RKO (cell line): ENCODE measurements around the gene SWT1.
"Not testable (repeated sequence)": the region's sequence is repeated elsewhere in the genome, so short reads cannot be mapped to it uniquely, and the experiment has no call there.

Experiments used
- DNase-seq: peaks from one replicate; pipeline ENCODE4 v3.0.0-alpha.2; 2016; ENCODE audit warnings: low spot score

Gene SWT1

DNA sequence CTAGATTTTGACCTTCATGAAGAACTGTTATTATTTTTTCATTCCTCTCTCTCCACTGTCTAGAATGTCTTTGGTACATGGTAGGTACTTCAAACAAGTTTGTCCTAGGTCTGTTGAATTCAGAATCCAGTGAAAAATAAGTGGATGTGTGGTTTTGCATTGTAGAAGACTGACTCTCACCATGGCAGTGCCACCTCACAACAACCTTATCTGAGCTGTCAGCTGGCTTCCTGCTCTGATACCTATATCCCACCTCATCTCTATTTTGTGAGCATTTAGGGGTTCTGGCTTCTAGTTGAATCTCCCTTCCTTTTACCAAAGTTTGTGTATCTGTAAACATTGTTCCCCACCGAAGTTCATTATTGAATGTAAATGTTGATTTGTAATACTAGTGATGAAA lies 9.1 kb downstream of the SWT1 start:
- DNase-seq = no peak

DNA sequence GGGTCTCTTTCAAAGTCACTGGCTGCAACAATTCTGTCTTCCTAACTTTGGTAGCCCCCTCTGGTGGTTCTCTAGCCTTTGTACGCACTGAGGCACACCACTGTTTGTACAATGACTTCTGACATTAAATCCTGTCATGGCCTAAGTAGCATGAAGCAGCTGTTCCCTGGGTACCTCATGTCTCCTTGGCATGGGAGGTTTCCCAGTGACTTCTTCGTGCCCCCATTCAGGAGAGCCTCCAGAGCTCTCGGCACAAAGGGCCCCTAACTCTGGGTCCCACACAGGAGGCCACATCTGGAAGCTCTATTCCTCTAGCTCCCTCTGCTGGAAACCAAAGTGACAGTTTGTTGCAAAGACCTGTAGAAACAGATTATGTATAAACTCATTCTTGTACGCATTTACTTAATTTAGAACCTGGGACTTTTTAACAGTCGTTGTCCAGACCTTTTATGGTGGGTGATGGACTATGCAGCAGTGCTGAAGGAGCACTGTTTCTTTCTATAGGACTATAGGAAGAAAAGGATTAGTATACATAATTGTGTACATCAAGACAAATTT lies 13.4 kb downstream of the SWT1 start:
- peak; percentile 72 for DNase-seq

DNA sequence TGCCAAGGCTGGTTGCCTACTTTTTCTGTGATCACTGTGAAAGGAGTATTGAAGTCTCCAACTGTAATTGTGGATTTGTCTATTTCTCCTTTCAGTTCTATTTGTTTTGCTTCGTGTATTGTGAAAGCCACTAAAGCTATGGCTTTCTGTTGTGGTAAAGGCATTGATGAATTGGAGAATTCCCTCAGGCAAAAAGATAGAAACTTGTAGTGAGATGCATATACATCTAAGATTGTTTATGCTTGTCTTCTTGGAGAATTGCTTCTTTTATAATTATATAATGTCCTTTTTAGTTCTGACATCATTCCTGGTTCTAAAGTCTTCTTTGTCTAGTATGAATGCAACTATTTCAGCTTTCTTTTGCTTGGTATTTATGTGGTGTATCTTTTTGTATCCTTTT lies 36.8 kb downstream of the SWT1 start:
- no peak for DNase-seq

DNA sequence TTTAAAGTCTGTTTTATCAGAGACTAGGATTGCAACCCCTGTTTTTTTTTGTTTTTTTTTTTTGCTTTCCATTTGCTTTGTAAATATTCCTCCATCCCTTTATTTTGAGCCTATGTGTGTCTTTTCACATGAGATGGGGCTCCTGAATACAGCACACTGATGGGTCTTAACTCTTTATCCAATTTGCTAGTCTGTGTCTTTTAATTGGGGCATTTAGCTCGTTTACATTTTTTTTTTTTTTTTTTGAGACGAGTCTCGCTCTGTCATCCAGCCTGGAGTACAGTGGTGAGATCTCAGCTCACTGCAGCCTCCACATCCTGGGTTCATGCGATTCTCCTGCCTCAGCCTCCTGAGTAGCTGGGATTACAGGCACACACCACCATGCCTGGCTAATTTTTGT lies 41.7 kb downstream of the SWT1 start:
- not testable (repeated sequence) for DNase-seq

DNA sequence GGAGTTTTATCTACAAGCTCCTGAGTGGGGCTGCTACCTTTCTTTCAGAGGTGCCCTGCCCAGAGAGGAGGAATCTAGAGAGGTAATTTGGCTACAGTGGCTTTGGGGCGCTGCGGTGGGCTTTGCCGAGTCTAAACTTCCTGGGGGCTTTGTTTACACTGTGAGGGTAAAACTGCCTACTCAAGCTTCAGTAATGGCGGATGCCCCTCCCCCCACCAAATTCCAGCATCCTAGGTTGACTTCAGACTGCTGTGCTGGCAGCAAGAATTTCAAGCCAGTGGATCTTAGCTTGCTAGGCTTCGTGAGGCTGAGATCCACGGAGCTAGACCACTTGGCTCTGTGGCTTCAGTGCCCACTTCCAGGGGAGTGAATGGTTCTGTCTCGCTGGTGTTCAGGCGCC lies 43.9 kb downstream of the SWT1 start:
- no peak for DNase-seq

DNA sequence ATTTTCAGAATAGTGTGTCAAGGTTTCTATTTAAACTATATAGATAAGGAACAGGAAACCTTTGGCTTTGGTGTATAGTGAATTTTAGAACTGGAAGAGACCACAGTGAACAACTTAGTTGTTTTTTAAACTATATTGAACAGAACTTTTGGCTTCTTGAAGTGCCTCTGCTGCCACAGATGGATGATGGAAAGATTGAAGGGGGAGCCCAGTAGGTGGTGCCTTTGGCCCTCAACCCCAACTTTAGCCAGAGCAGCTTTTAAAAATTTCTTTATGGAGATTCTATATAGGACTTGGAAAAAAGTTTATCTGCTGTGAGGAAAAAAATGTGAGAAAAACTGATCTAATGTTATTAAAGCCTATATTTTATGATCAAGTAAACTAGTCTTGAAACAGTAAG lies 50.2 kb downstream of the SWT1 start:
- DNase-seq = no peak

DNA sequence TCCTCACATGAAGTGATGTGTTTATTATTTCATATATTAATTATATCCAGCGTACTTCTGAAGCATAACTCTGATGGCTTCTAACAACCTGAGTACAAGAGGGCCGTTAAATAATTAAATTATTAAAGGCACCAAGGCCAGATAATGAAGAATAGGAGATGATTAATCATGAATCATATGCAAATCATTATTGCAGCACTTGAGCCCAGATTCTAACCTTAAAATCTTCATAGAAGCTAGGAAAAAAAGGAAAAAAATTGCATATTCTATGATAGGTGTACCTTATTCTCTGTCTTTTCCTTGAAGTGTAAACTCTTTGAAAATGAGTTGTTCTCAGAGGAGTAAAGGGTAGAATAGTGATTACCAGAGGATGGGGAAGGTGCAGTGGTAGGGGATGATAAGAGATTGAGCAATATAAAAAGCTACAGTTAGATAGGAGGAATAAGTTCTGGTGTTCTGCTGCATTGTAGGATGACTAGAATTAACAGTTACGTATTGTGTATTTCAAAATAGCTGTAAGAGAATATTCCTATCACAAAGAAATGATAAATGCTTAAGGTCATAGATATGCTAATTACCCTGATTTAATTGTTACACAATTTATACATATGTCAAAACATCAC lies 51.1 kb downstream of the SWT1 start:
- peak; percentile 22 for DNase-seq

DNA sequence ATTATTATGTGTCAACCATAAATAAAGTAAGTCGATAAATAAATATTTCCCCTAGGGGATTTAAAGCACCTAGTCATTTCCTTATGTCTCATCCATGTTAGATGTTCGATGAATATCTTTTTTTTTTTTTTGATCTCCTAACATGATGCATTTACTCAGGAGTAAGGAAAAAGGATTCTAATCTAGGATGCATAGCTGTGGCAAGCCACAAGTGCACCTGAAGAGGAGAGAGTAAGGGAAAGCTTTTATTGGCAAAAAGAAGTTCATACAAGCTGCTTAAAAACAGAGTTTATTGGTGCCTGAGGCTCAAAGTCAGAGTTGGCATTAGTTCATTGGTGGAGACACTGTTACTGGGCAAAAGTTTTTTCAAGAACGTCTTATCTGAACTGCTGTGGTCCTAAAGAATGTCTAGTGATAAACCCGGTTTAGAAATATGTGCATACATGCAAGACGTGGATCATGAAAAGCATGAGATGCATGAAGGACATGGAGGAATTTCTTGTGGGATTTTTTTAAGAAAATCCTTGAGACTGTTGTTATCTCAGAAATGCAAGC lies 51.7 kb downstream of the SWT1 start:
- no peak for DNase-seq

DNA sequence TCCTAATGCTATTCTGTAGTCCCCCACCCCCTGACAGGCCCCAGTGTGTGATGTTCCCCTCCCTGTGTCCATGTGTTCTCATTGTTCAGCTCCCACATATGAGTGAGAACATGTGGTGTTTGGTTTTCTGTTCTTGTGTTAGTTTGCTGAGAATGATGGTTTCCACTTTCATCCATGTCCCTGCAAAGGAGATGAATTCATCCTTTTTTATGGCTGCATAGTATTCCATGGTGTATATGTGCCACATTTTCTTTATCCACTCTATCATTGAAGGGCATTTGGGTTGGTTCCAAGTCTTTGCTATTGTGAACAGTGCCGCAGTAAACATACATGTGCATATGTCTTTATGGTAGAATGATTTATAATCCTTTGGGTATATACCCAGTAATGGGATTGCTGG lies 52.4 kb downstream of the SWT1 start:
- not testable (repeated sequence) for DNase-seq

DNA sequence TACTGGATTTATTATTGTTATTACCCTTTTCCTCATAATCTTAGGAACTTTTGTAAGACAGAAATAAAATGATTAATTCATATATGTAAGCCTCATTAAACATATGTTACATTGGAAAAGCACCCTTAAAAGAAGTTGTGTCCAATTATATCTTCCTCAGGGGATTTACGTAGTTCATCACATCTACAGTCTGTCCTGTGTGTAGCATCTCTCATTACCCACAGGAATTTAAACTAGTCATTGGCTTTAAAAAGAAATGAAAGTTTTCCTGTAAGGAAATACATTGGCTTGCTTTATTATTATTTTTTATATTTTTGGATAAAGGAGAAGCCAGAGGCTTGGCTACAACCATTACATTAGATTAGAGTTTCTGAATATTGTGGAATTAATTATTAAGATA lies 56.1 kb downstream of the SWT1 start:
- no peak for DNase-seq

DNA sequence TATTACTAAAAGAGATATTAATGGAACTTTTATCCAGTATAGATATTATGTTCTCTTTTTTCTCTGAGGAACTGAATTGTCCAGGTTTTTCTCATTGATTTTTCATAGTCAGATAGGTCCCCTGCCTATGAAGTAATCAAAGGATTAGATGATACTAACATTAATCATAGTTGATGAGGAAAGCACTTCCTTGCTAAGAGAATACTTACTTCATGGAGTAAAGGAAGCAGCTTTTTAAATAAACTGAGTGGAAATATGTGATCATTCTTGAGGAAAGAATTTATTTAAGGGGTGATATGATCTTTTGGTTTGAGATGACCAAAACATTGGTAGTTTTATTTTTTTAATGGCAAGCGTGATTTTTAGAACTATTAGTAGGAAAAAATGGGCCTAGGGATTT lies 58.9 kb downstream of the SWT1 start:
- DNase-seq = no peak

DNA sequence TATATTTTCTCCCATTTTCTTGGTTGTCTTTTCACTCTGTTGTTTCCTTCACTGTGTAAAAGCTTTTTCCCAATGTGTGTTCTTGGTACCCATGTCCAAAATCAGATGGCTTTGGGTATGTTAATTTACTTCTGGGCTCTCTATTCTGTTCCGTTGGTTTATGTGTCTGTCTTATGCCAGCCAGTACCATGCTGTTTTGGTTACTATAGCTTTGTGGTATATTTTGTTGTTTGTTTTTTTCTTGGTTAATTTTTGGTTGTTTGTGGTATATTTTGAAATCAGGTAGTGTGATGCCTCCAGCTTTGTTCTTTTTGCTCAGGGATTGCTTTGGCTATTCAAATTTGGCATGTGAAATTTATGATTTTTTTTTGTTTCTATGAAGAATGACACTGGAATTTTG lies 67.2 kb downstream of the SWT1 start:
- no peak for DNase-seq

DNA sequence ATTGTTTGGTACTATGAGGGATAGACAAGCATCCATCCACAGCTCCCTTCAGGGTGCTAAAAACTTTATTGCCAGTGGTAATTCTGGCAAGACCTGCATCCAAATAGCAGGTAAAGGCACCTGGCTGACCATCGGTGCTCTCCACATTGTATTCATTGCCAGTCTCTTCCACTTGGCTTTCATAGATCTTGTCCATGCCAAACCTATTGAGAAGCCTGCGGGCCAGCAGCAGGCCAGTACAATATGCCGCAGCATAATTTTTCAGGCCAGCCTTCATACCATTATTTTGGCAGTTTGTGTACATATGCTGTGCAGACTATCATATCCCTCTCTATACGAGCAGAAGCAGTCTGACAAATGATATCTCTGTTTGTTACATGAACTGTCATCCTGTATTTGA lies 70.2 kb downstream of the SWT1 start:
- no peak for DNase-seq

DNA sequence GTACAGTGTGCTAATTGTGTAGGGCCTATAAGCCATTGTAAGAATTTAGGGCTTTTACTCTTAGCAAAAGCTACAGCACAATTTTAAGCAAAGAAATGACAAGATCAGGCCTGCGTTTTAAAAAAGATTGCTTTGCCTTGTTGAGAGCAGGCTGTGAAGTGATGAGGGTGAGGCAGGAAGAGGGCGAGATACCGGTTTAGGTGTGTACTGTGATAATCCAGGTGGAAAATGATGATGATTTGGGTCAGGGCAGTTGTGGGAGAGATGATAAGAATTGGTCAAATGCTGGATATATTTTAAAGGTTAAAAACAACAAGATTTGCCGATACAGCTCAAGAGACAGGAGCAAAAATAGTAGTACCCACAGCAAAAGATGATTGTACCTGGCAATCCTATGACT lies 72.0 kb downstream of the SWT1 start:
- DNase-seq = no peak

DNA sequence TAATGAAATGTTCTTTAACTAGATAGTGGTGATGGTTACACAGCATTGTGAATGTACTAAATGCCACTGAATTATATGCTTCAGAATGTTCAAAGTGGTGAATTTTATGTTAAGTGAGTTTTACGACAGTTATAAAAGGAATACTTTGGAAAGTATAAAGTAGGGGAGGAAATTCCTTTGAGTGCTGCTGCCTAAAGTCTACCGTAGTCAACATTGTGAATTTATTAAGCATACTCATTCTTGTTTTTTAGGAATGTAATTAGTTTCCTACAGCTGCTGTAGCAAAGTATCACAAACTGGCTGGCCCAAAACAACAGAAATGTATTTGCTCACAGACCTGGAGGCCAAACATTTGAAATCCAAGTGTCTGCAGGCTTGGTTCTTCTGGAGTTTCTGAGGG lies 73.0 kb downstream of the SWT1 start:
- DNase-seq = no peak

DNA sequence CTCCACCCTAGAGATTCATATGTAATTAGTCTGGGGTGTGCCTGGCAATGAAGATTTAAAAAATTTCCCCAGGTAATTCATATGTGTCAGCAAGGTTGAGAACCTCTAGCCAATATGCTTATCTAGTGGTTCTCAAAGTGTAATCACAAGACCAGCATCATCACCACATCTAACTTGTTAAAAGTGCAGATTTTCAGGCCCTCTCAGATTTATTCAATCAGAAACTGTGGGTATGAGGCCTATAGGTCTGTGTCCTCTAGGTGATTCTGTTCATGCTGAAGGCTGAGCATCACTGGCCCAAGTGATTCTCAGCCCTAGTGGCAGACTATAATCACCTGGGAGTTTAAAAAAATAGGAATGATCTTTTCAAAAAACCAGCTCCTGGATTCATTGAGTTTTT lies 75.9 kb downstream of the SWT1 start:
- no peak for DNase-seq

DNA sequence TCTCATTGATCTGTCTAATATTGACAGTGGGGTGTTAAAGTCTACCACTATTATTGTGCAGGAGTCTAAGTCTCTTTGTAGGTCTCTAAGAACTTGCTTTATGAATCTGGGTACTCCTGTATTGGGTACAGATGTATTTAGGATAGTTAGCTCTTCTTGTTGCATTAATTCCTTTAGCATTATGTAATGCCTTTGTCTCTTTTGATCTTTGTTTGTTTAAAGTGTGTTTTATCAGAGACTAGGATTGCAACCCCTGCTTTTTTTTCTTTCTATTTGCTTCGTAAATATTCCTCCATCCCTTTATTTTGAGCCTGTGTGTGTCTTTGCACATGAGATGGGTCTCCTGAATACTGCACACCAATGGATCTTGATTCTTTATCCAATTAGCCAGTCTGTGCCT lies 77.2 kb downstream of the SWT1 start:
- DNase-seq = not testable (repeated sequence)

DNA sequence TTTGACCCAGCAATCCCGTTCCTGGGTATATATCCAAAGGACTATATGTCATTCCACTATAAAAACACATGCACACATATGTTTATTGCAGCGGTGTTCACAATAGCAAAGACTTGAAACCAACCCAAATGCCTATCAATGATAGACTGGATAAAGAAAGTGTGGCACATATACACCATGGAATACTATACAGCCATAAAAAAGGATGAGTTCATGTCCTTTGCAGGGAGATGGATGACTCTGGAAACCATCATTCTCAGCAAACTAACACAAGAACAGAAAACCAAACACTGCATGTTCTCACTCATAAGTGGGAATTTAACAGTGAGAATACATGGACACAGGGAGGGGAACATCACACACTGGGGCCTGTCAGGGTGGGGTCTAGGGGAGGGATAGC lies 80.2 kb downstream of the SWT1 start:
- not testable (repeated sequence) for DNase-seq

DNA sequence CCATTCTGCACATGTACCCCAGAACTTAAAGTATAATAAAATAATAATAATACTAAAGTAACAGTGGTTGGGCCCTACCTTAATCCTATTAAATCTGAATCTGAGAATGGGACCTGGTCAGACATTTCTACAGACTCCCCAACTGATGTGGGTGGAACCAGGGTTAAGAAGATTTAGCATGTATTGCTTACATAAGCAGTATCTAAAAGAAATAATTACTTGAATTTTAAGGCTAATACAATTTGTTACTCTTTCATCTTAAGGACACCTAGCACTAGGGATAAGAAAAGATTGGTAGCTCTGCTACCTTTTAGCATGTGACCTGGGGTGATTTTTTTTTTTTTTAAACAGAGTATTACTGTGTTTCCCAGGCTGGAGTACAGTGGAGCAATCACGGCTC lies 80.7 kb downstream of the SWT1 start:
- no peak for DNase-seq

DNA sequence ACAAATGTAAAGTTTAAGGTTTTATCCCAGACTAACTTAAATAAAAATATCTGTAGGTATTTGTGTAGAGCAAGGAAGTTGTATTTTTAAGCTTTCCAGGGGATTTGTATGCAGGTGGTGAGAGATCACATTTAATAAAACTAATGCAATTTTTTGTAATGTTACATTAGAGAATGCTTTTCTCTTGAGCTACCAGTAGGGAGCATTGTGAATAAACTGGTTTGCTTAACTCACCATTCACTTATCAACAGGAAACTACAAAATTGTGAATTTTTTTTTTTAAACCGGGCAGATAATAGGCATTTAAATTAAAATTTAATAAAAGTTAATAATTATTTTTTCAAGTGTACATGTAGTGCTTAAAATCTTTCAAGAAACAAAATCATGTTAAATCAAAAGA lies 81.5 kb downstream of the SWT1 start:
- peak; percentile 68 for DNase-seq

DNA sequence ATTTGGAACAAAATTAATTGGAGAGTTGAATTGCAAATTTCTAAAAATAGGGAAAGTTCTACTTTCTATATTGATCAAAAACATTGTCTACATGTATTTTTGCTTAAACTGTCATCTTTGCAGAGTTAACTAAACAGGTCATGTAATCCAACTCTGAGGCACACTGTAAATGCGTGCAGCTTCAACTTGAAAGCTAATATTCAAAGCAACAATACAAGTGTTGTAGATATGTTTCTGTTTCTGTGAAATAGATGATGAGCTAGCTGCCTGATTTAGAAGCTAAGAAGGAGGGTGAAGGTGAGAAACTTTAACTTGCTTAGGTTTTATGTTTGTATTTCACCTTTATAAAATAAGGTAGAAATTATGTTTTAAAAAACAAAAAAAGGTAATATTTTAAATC lies 82.9 kb downstream of the SWT1 start:
- no peak for DNase-seq

DNA sequence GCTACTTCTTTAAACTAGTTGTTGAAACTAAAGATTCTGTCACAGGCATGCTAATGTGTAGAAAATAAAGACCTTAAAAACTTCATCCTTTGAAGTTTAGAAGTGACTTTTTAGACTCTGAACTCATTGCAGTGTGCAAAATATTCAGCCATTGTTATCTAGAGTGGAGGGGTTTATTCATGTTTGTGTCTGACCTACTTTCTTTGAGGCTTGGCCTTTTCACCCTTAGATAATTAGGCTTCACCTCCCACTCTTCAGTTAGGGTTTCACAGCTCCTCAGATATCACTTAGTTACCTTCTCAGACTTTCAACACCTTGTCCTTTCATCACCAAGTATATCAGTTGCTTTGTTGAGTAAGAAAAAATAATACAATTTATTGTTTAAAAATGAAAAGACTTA lies 84.2 kb downstream of the SWT1 start:
- no peak for DNase-seq

DNA sequence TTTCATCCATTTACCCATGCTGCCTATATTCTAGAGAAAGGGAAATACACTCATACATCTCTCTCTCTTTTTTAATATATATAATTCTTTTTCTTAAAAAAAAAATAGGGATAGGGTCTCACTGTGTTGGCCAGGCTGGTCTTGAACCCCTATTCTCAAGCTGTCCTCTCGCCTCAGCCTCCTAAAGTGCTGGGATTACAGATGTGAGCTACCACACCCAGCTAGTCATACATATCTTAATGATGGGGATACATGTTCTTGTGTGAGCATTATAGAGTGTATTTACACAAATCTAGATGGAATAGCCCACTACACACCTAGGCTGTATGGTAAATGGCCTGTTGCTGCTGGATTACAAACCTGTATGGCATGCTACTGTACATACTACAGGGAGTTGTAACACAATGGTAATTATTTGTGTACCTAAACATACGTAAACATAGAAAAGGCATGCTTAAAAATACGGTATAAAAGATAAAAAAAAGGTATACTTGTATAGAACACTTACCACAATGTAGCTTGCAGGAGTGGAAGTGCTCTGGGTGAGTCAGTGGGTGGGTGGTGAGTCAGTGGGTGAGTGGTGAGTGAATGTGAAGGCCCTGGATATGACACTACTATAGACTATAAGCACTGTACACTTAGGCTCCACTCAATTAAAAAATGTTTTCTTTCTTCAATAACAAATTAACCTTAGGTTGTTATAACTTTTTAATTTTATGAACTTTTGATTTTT lies 87.2 kb downstream of the SWT1 start:
- peak; percentile 84 for DNase-seq

DNA sequence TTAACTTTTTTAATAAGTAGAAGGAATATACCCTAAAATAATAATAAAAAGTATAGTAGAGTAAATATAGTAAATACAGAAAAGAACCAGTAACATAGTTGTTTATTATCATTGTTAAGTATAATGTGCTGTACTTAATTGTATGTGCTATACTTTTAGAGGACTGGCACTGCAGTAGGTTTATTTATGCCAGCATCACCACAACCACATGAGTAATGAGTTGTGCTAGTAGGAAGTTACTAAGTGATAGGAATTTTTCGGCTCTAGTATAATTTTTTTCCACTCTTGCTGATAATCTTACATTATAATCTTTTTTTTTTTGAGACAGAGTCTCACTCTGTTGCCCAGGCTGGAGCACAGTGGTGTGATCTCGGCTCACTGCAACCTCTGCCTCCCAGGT lies 88.5 kb downstream of the SWT1 start:
- DNase-seq = no peak
